HepG2 (cell line): Measurements from ENCODE around the gene RAB42. TPM values are rescaled to one million over a fixed set of nuclear protein-coding genes. Genes with fewer than 3 reads are reported as not detected.

ENCODE experiments used
- AGO1 ChIP-seq: fragments of 200-400 bp; formaldehyde crosslinking; IDR thresholded peaks from 2 replicates; pipeline ENCODE4 v1.6.1; 2017; ENCODE audit warnings: mild to moderate bottlenecking, low read depth, low read length, moderate library complexity; ENCODE audit not compliant: poor library complexity, severe bottlenecking
- DPF2 ChIP-seq: sonication (generic); formaldehyde crosslinking; IDR thresholded peaks from 2 replicates; pipeline ENCODE4 v1.4.0; 2020; ENCODE audit warnings: mild to moderate bottlenecking, low read depth, missing genetic modification reagents, borderline replicate concordance
- FOXM1 ChIP-seq: sonication (generic); formaldehyde crosslinking; IDR thresholded peaks from 2 replicates; pipeline ENCODE4 v1.5.0; 2020; ENCODE audit warnings: missing genetic modification reagents
- HOXA3 ChIP-seq: sonication (generic); formaldehyde crosslinking; IDR thresholded peaks from 2 replicates; pipeline ENCODE4 v1.5.0; 2020; ENCODE audit warnings: missing genetic modification reagents
- MED1 ChIP-seq: sonication (generic); formaldehyde crosslinking; IDR thresholded peaks from 2 replicates; pipeline ENCODE4 v1.4.0; 2020; ENCODE audit warnings: missing genetic modification reagents
- POLR2A ChIP-seq, 2 experiments: IDR thresholded peaks; 2 replicates each; pipeline ENCODE4 v1.6.1; 2011; ENCODE audit warnings: low read depth in 2 of 2, low read length in 2 of 2, mild to moderate bottlenecking in 1 of 2, moderate library complexity in 1 of 2; ENCODE audit not compliant: insufficient read depth in 1 of 2
- SAFB2 ChIP-seq: sonication (generic); formaldehyde crosslinking; IDR thresholded peaks from 2 replicates; pipeline ENCODE4 v1.5.1; 2020; ENCODE audit warnings: missing genetic modification reagents, low read depth, mild to moderate bottlenecking, borderline replicate concordance
- SMC3 ChIP-seq: IDR thresholded peaks from 2 replicates; pipeline ENCODE4 v1.6.1; 2011; ENCODE audit warnings: low read length, improper control_type of control experiment
- SNAPC2 ChIP-seq: sonication (generic); formaldehyde crosslinking; IDR thresholded peaks from 2 replicates; pipeline ENCODE4 v1.8.1; 2022; ENCODE audit warnings: mild to moderate bottlenecking, missing genetic modification reagents
- ZBTB20 ChIP-seq: sonication (generic); formaldehyde crosslinking; IDR thresholded peaks from 2 replicates; pipeline ENCODE4 v1.8.1; 2023; ENCODE audit warnings: missing genetic modification reagents, low read depth, mild to moderate bottlenecking, borderline replicate concordance
- ZBTB38 ChIP-seq: sonication (generic); formaldehyde crosslinking; IDR thresholded peaks from 2 replicates; pipeline ENCODE4 v1.5.1; 2020; ENCODE audit warnings: mild to moderate bottlenecking, missing genetic modification reagents
- ZC3H13 ChIP-seq: sonication (generic); formaldehyde crosslinking; IDR thresholded peaks from 2 replicates; pipeline ENCODE4 v1.8.1; 2023; ENCODE audit warnings: mild to moderate bottlenecking, missing genetic modification reagents, moderate library complexity
- ZFY ChIP-seq: sonication (generic); formaldehyde crosslinking; IDR thresholded peaks from 2 replicates; pipeline ENCODE4 v1.4.0; 2020; ENCODE audit warnings: missing genetic modification reagents
- ZKSCAN8 ChIP-seq: IDR thresholded peaks from 2 replicates; pipeline ENCODE4 v1.6.1; 2016; ENCODE audit warnings: borderline replicate concordance, missing genetic modification reagents, missing compliant biosample characterization
- ZNF264 ChIP-seq: sonication (generic); formaldehyde crosslinking; IDR thresholded peaks from 2 replicates; pipeline ENCODE4 v1.4.0; 2020; ENCODE audit warnings: missing genetic modification reagents
- ZNF670 ChIP-seq: sonication (generic); formaldehyde crosslinking; IDR thresholded peaks from 2 replicates; pipeline ENCODE4 v1.8.0; 2022; ENCODE audit warnings: mild to moderate bottlenecking, missing genetic modification reagents, borderline replicate concordance
- ZNF766 ChIP-seq: sonication (generic); formaldehyde crosslinking; IDR thresholded peaks from 2 replicates; pipeline ENCODE4 v1.5.0; 2020; ENCODE audit warnings: missing genetic modification reagents, borderline replicate concordance
- polyA plus RNA-seq, 8 experiments: library from polyadenylated mRNA; depleted of rRNA in 3 of 8; stranded (reverse) in 7 of 8; unstranded in 1 of 8; fragments of >200 nt; fragmentation: Illumina TruSeq in 4 of 8; extraction: Trizol in 4 of 8; gene quantifications; 2 replicates each; pipeline versions ENCODE4 v1.2.1 to v1.2.3, GENCODE V29; 2011 to 2016; ENCODE audit warnings: low read depth in 4 of 8, missing spikeins in 1 of 8, mixed read lengths in 1 of 8; ENCODE audit not compliant: insufficient read depth in 1 of 8
- total RNA-seq, 5 experiments: library from RNA; depleted of rRNA; stranded (reverse); fragments of >200 nt; fragmentation: Illumina TruSeq; extraction: Trizol; gene quantifications; 2 replicates each; pipeline ENCODE4 v1.2.3, GENCODE V29; 2016; ENCODE audit warnings: low read depth in 1 of 5
- TF ChIP-seq, protein P1 (sequence below): IDR thresholded peaks from 2 replicates; pipeline ENCODE4 v1.6.1; 2018; ENCODE audit warnings: missing genetic modification reagents, mild to moderate bottlenecking, missing compliant biosample characterization
- TF ChIP-seq, protein P2 (sequence below): sonication (generic); formaldehyde crosslinking; IDR thresholded peaks from 2 replicates; pipeline ENCODE4 v1.5.0; 2020; ENCODE audit warnings: missing genetic modification reagents
- TF ChIP-seq, protein P3 (sequence below): sonication (generic); formaldehyde crosslinking; IDR thresholded peaks from 2 replicates; pipeline ENCODE4 v1.4.0; 2020; ENCODE audit warnings: missing genetic modification reagents, borderline replicate concordance
- TF ChIP-seq, protein P4 (sequence below): sonication (generic); formaldehyde crosslinking; IDR thresholded peaks from 2 replicates; pipeline ENCODE4 v1.4.0; 2020; ENCODE audit warnings: mild to moderate bottlenecking, missing genetic modification reagents, borderline replicate concordance

RAB42 gene
- total and polyA plus RNA-seq, 2 of the 13 experiments (the other 11 are each of a cell fraction or from before 2014, with no cell fraction given): 10.4 to 166 TPM

DNA sequence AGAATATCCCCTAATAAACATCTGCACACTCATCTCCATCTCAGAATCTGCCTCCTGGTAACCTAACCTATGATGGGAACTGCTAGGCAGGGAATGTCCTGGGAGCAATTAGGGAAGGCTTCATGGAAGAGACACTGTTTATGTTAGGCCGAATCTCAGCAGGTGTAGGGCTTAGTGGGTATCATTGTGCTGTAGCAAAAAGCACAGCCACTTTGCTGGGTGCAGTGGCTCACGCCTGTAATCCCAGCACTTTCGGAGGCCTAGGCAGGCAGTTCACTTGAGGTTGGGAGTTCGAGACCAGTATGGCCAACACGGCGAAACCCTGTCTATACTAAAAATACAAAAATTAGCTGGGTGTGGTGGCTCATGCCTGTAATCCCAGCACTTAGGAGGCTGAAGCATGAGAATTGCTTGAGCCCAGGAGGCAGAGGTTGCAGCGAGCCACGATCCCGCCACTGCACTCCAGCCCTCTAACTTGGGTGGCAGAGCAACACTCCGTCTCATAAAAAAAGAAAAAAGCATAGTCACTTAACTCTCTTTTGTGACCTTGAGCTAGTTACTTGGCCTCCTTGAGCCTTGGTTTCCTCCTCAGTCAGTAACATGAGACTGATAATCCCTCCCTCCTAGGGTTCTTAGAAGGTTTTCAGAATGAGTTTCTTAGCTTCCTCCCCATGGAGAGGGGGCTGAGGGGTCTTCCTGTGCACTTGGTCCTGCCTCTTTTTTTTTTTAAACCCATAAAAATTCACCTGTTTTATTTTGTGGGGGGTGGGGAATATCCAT is 3.5 kb downstream of the RAB42 start (continued):
- TF ChIP-seq MED1 (0 out of 2 replicates have a peak, but pooled peaks have one; percentile 31), AGO1 (no peak), SMC3 (no peak), ZKSCAN8 (CRISPR knock-in tag) (0 out of 2 replicates have a peak, but pooled peaks have one; percentile 60), FOXM1 (no peak), ZNF766 (CRISPR knock-in tag) (no peak), ZBTB20 (CRISPR knock-in tag) (no peak), ZNF670 (CRISPR knock-in tag) (no peak), DPF2 (no peak), ZNF264 (CRISPR knock-in tag) (no peak), ZC3H13 (peak; percentile 100), SAFB2 (CRISPR knock-in tag) (0 out of 2 replicates have a peak, but pooled peaks have one; percentile 12), ZFY (CRISPR knock-in tag) (no peak), ZBTB38 (CRISPR knock-in tag) (peak; percentile 54; the same call in 1 of the 2 replicates), HOXA3 (CRISPR knock-in tag) (no peak), POLR2A (IDR thresholded peaks at IDR 0.05; ENCODE audit: insufficient read depth in 1 of 2, low read depth in 2 of 2, low read length in 2 of 2) (peak in 1 of 2 experiments; percentile 59; a peak in 3 of 4 replicates), SNAPC2 (no peak)
- TF ChIP-seq, protein P1, sequence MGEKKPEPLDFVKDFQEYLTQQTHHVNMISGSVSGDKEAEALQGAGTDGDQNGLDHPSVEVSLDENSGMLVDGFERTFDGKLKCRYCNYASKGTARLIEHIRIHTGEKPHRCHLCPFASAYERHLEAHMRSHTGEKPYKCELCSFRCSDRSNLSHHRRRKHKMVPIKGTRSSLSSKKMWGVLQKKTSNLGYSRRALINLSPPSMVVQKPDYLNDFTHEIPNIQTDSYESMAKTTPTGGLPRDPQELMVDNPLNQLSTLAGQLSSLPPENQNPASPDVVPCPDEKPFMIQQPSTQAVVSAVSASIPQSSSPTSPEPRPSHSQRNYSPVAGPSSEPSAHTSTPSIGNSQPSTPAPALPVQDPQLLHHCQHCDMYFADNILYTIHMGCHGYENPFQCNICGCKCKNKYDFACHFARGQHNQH: no peak
- TF ChIP-seq, protein P2, sequence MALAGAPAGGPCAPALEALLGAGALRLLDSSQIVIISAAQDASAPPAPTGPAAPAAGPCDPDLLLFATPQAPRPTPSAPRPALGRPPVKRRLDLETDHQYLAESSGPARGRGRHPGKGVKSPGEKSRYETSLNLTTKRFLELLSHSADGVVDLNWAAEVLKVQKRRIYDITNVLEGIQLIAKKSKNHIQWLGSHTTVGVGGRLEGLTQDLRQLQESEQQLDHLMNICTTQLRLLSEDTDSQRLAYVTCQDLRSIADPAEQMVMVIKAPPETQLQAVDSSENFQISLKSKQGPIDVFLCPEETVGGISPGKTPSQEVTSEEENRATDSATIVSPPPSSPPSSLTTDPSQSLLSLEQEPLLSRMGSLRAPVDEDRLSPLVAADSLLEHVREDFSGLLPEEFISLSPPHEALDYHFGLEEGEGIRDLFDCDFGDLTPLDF (CRISPR knock-in tag): no peak
- TF ChIP-seq, protein P3, sequence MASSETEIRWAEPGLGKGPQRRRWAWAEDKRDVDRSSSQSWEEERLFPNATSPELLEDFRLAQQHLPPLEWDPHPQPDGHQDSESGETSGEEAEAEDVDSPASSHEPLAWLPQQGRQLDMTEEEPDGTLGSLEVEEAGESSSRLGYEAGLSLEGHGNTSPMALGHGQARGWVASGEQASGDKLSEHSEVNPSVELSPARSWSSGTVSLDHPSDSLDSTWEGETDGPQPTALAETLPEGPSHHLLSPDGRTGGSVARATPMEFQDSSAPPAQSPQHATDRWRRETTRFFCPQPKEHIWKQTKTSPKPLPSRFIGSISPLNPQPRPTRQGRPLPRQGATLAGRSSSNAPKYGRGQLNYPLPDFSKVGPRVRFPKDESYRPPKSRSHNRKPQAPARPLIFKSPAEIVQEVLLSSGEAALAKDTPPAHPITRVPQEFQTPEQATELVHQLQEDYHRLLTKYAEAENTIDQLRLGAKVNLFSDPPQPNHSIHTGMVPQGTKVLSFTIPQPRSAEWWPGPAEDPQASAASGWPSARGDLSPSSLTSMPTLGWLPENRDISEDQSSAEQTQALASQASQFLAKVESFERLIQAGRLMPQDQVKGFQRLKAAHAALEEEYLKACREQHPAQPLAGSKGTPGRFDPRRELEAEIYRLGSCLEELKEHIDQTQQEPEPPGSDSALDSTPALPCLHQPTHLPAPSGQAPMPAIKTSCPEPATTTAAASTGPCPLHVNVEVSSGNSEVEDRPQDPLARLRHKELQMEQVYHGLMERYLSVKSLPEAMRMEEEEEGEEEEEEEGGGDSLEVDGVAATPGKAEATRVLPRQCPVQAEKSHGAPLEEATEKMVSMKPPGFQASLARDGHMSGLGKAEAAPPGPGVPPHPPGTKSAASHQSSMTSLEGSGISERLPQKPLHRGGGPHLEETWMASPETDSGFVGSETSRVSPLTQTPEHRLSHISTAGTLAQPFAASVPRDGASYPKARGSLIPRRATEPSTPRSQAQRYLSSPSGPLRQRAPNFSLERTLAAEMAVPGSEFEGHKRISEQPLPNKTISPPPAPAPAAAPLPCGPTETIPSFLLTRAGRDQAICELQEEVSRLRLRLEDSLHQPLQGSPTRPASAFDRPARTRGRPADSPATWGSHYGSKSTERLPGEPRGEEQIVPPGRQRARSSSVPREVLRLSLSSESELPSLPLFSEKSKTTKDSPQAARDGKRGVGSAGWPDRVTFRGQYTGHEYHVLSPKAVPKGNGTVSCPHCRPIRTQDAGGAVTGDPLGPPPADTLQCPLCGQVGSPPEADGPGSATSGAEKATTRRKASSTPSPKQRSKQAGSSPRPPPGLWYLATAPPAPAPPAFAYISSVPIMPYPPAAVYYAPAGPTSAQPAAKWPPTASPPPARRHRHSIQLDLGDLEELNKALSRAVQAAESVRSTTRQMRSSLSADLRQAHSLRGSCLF: no peak
- TF ChIP-seq, protein P4, sequence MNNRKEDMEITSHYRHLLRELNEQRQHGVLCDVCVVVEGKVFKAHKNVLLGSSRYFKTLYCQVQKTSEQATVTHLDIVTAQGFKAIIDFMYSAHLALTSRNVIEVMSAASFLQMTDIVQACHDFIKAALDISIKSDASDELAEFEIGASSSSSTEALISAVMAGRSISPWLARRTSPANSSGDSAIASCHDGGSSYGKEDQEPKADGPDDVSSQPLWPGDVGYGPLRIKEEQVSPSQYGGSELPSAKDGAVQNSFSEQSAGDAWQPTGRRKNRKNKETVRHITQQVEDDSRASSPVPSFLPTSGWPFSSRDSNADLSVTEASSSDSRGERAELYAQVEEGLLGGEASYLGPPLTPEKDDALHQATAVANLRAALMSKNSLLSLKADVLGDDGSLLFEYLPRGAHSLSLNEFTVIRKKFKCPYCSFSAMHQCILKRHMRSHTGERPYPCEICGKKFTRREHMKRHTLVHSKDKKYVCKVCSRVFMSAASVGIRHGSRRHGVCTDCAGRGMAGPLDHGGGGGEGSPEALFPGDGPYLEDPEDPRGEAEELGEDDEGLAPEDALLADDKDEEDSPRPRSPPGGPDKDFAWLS (CRISPR knock-in tag): no peak
